Hepatocyte (in vitro differentiated cells): Measurements from ENCODE around the gene ZP1.

Experiments used
- CTCF ChIP-seq: fragments of 200-600 bp; sonication (generic); IDR thresholded peaks from 2 replicates; pipeline ENCODE4 v1.5.1; 2016; ENCODE audit warnings: antibody characterized with exemption, mild to moderate bottlenecking; ENCODE audit not compliant: poor library complexity
- EZH2 ChIP-seq: fragments of 200-600 bp; sonication (generic); IDR thresholded peaks from 2 replicates; pipeline ENCODE4 v1.6.1; 2016; ENCODE audit warnings: antibody characterized with exemption, mild to moderate bottlenecking, borderline replicate concordance
- EZH2phosphoT487 ChIP-seq: fragments of 200-600 bp; sonication (generic); IDR thresholded peaks from one replicate; pipeline ENCODE4 v1.6.1; 2018; ENCODE audit warnings: antibody characterized with exemption, mild to moderate bottlenecking, low read depth, moderate library complexity; ENCODE audit not compliant: unreplicated experiment, severe bottlenecking

GRCh38 chr11:60910281-60910687, 42.9 kb downstream of the ZP1 start:
- TF ChIP-seq CTCF (no peak), EZH2 (no peak), EZH2phosphoT487 (no peak)
